GM11168 (cell line): ENCODE results near the gene XPNPEP2.

ENCODE experiments used
- in situ Hi-C: fragments of 300-500 bp; cut with MboI; formaldehyde crosslinking; loops from one replicate; pipeline ENCODE4 v1.12.0; 2022; ENCODE audit warnings: low sequenced_read_pairs; ENCODE audit not compliant: unreplicated experiment

XPNPEP2 gene

DNA sequence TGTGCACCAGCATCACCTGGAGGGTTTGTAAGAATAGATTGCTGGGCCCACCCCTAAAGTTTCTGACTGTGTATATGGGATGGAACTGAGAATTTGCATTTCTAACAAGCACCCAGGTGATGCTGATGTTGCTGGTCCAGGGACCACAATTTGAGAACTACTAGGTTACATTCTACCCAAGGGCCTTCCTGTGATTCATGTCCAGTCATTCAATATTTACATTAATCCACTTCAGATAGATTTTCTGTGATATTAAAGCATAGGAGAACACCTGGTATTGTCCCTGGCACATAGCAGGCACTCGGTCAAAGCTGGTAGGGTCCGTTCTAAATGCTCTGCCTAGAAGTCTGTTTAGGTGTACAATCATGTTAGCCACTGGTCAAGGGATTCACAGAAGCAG is 19.5 kb upstream of the XPNPEP2 start:
- in situ Hi-C loops = no loop called here

DNA sequence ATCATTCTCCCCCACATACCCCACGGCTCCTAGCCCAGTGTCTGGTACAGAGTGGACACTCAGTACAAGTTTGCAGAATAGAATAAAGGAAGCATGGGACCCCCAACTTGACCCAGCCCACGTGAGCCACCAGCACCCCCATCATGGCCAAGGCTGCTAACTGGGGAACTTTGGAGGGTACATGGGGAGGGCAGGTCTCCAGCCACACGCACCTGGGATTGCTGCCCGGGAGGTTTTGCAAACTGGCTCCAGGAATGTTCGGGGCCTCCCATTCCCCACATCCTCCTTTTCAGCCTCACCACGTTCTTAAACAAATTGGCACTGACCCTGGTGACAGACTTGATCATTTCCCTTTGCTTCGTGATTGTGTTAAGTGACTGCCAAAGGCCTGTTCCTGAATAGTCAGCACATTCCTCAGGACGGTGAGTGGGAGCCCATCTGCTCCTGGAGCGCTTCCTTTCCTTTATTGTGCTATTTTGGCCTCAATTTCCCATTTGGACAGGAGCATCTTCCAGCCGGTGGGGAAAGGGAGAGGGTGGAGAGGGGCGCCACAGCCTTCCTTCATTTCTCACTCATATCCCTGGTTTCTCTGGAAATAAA is 18.7 kb upstream of the XPNPEP2 start:
- in situ Hi-C loops = no loop called here

DNA sequence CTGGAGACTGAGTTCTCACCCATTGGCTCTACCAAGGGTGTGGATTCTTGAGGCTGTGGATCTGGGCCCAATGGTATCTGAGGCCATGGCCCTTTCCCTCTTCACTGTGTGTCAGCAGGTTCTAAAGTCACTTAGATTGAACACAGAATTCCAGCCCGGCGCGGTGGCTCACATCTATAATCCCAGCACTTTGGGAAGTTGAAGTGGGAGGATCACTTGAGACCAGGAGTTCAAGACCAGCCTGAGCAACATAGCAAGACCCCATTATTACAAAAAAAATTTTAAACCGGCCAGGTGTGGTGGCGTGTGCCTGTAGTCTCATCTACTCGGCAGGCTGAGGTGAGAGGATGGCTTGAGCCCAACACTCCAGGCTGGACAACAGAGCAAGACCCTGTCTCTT is 18.0 kb upstream of the XPNPEP2 start:
- in situ Hi-C loops = no loop called here

DNA sequence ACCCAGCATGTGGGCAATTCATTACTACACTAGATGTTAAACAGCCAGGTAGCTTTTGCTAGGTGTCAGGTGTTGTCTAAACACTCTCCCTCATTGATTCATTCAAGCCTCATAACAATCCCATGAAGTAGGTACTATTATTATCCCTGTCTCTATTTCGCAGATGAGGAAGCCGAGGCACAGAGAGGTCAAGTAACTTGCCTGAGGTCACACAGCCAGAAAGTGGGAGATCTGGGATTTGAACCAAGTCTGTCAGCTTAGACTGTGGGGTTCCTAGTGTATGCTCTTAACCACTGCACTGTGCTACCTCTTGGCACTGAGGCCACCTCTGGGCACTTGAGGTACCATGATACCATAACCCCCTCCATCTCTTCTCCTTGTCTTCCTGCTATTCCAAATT is 17.4 kb upstream of the XPNPEP2 start:
- in situ Hi-C loops = no loop called here

DNA sequence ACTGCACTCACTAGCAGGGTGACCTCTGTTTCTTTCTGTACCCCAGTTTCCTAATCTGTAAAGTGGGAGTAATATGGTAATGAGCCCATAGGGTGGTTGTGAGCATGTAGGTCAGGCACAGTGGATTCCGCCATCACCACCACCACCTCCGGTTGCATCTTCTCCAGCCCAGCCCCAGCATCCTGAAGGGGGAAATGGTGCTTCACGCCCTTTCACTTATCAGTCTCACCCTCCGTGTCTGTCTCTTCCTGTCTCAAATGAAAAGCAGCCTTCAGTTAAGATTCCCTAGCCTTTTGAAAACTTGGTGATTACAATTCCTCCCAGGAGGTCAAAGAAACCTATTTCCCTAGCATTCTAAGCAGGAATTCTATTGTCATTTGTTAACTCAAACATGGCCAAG is 16.9 kb upstream of the XPNPEP2 start:
- in situ Hi-C loops = no loop called here

DNA sequence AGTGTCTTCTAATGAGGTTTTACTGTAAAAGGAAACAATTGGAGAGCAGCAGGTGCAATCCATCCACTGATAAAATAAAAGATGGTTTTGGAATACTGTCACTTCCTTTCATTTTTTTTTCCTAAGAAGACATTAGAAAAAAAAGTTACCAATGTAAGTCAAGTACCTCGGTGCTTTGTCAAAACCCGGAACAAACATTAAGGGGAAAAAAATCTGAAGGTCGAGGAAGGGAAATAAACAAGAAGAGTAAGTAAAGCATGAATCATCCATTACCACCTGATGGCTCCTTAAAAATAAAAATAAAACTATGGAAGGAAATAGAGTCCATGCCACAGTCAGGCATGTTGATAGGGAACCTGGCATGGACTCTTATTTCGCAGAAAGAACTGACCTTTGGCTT is 15.3 kb upstream of the XPNPEP2 start:
- in situ Hi-C loops = no loop called here

DNA sequence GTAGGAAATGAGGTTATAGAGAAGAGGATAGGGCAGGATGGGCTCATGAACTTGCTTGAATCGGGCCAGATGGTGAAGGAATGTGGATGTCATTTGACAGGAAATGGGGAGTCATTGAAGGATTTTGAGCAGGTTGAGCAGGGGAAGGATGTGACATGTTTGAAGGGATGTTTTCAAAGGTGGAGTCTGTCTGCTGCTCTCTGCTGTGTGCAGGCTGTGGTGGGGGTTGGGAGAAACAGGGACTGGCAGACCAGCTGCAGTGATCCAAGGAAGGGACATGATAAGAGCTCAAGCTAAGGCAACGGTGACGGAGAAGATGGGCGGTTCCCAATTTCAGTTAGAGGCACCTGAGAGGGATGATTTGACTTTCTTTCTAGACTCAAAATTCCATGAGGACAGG is 14.0 kb upstream of the XPNPEP2 start:
- in situ Hi-C loops = loop anchor here (25.0 kb wide), 1 partner anchor 112 kb away; no protein-coding TSS in a partner anchor

DNA sequence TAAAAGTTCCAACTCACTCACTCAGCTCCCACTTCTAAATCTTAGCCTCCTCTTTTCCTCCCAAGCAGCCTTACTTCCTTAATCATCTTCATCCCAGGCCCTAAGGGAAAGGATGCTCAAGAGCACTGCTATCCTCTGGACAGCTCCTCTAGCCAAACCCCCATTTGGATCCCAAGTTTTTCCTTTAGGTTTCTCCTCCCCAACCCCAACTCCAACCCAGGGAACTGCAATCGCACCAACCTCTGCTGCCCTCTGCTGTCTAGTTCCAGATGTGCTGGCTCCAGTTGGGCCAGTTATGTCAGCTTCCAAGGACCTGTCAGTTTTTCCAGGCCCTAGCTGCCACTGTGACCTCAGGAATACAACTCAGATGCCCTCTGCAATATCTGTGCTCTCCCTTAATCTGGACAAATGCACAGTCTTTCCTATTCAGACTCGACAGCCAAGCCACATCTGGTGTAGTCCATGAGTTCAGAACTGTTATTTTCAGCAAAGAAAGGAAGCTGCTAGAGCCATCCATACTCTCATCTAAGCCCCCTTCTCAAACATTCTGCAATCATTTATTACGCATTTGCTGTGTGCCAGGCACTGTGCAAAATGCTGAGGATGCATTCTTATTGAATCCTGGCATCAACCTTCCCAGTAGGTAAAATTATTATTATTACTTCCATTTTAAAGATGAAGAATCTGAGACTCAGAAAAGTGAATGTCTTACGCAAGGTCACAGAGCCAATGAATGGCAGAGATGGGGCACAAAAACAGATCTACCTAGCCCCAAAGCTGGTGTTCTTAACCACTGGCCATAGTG is 12.3 kb upstream of the XPNPEP2 start:
- in situ Hi-C loops = loop anchor here (25.0 kb wide), 1 partner anchor 114 kb away; no protein-coding TSS in a partner anchor

DNA sequence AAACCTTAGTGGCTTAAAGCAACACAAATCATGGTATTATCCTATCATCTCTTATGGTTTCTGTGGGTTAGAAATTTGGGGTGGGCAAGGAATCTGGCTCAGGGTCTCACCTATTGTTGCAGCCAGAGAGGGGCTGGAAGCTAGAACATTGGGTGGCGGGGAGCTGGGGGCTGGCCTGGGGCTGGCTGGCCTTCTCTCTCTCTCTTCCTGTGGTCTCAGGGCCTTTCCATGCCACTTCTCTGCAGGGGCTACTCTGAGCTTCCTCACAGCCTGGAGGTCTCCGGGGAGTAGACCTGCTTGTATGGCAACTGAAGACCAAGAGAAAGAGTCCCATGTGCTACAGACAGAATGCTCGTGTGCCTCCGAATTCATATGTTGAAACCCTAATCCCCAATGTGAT is 10.7 kb upstream of the XPNPEP2 start:
- in situ Hi-C loops = loop anchor here (25.0 kb wide), 1 partner anchor 116 kb away; no protein-coding TSS in a partner anchor

DNA sequence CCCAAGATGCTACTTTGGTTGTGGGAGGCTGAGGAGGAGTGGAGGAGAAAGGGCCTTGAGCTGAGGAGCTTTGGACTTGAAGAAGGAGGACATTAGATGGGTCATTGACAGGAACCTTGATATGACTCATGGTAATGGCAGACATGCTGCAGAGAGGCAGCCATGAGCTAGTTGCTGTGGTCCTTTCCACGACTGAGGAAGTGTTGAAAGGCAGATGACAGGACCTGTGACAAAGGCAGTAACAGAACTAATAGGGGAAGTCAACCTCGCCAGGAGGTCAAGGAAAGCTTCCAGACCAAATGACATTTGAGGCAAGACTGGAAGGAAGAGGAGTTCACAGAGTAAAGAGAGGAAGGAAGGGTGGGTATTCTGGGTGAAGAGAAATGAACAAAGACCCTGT is 7.6 kb upstream of the XPNPEP2 start:
- in situ Hi-C loops = loop anchor here (25.0 kb wide), 1 partner anchor 119 kb away; no protein-coding TSS in a partner anchor

DNA sequence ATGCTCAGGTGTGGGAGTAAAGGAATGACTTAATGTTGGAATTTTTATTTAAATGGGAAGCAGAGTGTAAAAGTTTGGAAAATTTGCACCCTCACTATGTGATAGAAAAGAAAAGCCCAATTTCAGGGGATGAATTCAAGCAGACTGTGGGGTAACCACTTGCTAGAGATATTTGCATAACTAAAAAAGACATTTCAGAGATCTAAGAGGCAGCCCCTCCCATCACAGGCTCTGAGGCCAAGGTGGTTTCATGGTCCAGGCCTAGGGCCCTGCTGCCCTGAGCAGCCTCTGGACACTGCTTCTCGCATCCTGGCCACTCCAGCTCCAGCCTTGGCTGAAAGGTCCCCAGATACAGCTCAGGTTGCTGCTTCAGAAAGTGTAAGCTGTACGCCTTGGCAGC is 5.9 kb upstream of the XPNPEP2 start:
- in situ Hi-C loops = loop anchor here (25.0 kb wide), 1 partner anchor 121 kb away; no protein-coding TSS in a partner anchor

DNA sequence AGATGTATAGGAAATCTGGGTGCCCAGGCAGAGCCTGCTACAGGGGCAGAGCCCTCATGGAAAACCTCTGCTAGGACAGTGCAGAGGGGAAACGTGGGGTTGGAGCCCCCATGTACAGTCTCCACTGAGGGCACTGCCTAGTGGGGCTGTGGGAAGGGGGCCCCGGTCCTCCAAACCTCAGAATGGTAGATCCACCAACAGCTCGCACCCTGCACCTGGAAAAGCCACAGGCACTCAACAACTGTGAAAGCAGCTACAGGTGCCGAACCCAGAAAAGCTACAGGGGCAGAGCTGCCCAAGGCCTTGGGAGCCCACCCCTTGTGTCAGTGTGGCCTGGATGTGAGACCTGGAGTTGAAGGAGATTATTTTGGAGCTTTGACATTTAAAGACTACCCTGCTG is 5.4 kb upstream of the XPNPEP2 start:
- in situ Hi-C loops = loop anchor here (25.0 kb wide), 1 partner anchor 121 kb away; no protein-coding TSS in a partner anchor

DNA sequence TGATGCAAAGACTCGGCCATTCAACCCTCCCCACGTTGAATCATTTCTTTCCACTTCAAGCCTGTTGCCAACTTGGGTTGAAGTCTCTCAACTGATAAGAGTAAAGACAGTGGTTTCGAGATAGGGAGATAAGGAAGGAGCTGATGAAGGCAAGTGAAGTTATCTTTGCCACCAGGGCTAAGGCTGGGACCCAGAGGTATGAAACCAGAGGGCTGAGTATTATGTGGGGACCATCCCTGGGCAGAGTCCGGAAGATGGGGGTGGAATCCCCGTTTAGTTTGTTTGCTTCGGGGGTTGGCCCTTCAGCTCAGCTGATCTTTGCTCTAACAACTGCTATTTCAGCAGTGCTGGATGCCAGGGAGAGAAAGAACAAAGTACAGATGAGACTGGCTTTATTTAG is 2.3 kb upstream of the XPNPEP2 start:
- in situ Hi-C loops = loop anchor here (25.0 kb wide), 1 partner anchor 124 kb away; no protein-coding TSS in a partner anchor

DNA sequence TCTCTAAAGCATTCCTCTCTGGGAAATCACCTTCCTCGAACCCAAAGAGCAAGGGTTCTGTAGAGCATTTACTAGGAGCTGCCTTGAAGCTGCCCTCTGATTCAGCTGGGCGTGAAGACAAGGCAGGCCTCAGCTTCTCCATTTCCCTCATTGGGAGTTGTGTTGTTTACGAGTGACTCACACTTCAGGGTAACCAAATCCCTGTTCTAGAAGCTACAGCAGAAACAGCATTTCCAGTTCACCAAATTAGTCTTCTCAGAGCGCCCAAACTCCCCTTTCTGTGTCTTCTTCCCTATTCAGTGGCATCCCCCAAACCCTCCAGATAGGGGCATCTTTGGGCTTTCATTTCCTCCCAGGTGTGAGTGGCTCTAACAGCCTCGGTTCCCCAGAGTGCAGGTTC is 863 bp upstream of the XPNPEP2 start:
- in situ Hi-C loops = loop anchor here (25.0 kb wide), 1 partner anchor 126 kb away; no protein-coding TSS in a partner anchor

DNA sequence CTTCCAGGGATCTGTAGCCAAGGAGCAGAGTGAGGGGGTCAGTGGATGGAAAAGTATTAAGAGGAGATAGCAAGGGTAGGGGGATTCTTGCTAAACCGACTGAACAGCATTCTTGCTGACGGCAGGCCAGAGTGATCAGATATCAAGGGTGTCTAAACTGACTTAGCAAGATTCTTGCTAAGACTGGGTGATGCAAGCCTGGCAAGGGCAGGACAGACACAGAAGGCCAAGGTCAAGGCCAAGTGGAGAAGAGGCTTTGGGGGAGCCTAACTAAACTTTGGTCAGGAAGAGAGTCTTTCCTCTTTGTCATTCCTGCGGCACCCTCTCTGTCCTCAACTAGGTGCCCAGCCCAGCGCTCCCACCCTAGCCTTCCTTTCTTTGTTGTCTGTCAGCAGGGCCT is 799 bp downstream of the XPNPEP2 start:
- in situ Hi-C loops = loop anchor here (25.0 kb wide), 1 partner anchor 127 kb away; no protein-coding TSS in a partner anchor

DNA sequence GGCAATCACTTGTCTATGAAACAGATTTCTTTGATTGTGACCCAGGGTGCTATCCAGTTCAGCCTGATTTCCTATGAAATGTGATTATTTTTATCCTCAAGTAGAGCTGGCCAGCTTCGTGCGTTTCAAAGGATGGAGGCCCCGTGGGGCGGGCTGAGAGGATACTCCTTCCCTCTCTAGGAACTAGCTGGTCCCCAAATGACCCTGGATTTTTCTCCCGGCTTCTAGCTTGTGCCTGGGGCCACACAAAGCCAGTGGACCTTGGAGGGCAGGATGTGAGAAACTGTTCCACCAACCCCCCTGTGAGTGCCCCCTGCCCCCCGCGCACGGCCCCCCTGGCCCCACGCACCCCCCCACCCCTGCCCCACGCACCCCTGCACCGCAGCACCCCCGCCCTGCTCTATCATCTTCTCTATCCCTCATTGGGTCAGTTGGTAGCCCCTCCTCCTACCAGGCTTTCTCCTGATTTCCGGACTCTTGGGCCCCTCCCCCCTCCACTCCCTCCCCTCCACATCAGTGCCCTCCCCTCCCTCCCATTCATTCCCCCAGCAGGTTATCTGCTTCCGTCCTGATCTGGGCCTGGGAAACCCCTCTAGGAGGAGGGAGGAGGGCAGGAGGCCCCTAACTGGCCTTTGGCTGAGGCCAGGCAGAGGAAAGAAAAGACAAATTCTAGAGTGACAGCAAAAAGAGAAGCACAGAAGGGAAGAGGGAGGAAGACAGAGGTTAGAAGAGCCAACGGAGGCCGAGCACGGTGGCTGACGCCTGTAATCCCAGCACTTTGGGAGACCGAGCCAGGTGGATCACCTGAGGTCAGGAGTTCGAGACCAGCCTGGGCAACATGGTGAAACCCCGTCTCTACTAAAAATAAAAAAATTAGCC is 3.3 kb downstream of the XPNPEP2 start:
- in situ Hi-C loops = loop anchor here (25.0 kb wide), 1 partner anchor 130 kb away; no protein-coding TSS in a partner anchor

DNA sequence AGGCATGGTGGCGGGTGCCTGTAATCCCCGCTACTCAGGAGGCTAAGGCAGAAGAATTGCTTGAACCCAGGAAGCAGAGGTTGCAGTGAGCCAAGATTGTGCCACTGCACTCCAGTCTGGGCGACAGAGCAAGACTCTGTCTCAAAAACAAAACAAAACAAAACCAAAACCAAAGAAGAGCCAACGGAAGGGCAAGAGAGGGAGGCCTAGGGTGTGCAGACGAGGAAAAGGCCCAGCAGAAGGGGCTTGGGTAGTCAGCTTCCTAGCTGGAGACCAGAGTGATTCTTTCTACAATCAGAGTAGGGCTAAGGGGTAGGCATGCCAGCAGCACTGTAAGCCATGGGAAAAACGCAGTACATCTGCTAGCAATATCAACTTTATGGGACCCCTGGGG is 4.0 kb downstream of the XPNPEP2 start:
- in situ Hi-C loops = loop anchor here (25.0 kb wide), 1 partner anchor 130 kb away; no protein-coding TSS in a partner anchor

DNA sequence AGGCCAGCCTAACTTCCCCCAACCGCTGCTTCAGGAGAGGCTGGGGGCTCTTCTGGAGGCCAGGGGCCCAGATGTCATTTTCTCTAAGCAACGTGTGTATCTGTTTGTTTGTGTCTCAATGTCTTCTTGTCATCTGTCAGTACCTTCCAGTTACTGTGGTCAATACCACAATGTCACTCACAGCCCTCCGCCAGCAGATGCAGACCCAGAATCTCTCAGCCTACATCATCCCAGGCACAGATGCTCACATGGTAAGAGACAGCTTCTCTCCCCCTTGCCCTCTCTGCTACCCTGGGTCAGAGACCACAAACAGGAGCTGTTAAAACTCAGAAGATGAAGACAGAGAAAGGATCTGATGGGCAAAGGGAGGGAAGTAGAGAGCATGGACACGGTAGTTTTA is 5.0 kb downstream of the XPNPEP2 start:
- in situ Hi-C loops = loop anchor here (25.0 kb wide), 1 partner anchor 132 kb away; no protein-coding TSS in a partner anchor

DNA sequence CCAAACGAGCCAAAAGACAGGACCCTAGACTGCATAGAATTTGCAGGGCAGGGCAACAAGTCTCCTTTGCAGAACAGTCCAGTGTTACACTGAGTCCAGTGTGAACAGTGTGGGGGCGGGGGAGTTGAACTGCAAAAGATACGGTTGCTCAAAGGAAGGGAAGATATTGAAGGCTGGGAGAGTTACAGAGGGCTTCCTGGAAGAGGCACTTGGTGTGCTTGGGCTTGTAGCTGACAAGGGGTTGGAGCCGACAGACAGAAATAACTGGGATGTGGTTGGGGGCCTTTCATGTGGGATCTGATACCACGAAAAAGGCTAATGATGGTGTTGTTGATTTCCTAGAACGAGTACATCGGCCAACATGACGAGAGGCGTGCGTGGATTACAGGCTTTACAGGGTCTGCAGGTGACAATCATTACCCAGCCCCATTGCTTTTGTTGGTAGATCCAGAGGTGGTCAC is 6.1 kb downstream of the XPNPEP2 start:
- in situ Hi-C loops = loop anchor here (25.0 kb wide), 1 partner anchor 133 kb away; no protein-coding TSS in a partner anchor
